WTC11 (cell line): ENCODE results near the gene SETDB1. TPM values are rescaled to one million over a fixed set of nuclear protein-coding genes. Genes with fewer than 3 reads are reported as not detected.
"Not testable (repeated sequence)": the region's sequence is repeated elsewhere in the genome, so short reads cannot be mapped to it uniquely, and the experiment has no call there.

Experiments used
- ATAC-seq: fragments of 200-7000 bp; cut with Tn5 transposase; 2 replicates; pipeline ENCODE4 v1.10.0; 2021; ENCODE audit warnings: mild to moderate bottlenecking, moderate library complexity
- CTCF ChIA-PET: fragments of 300-600 bp; sonication (Branson Sonifier 250); formaldehyde crosslinking; loops from one replicate; lab custom pipeline; 2021; ENCODE audit warnings: antibody characterized with exemption; lab: Charles Lee
- POLR2A ChIA-PET: fragments of 350-600 bp; sonication (Branson Sonifier 250); formaldehyde crosslinking; loops from one replicate; lab custom pipeline; 2021; ENCODE audit warnings: antibody characterized with exemption; lab: Charles Lee
- DNase-seq: peaks from one replicate; pipeline ENCODE4 v3.0.0; 2021; ENCODE audit warnings: low spot score
- H3K27ac Mint-ChIP-seq: 2 replicates; pipeline ENCODE4 v1.8.0; 2021; ENCODE audit warnings: mixed read lengths
- H3K27me3 Mint-ChIP-seq: 2 replicates; pipeline ENCODE4 v1.8.0; 2021; ENCODE audit warnings: low read depth, mild to moderate bottlenecking, moderate library complexity, mixed read lengths
- H3K36me3 Mint-ChIP-seq: 2 replicates; pipeline ENCODE4 v1.8.0; 2021; ENCODE audit warnings: mixed read lengths
- H3K4me1 Mint-ChIP-seq: 2 replicates; pipeline ENCODE4 v1.8.0; 2022; ENCODE audit warnings: mixed read lengths
- H3K4me3 Mint-ChIP-seq: 2 replicates; pipeline ENCODE4 v1.8.0; 2021; ENCODE audit warnings: mild to moderate bottlenecking, moderate library complexity, mixed read lengths
- H3K9me3 Mint-ChIP-seq: 2 replicates; pipeline ENCODE4 v1.8.0; 2021; ENCODE audit warnings: mixed read lengths
- CREM ChIP-seq: sonication (generic); formaldehyde crosslinking; IDR thresholded peaks from 2 replicates; pipeline ENCODE4 v1.8.1; 2022; ENCODE audit warnings: mild to moderate bottlenecking, missing genetic modification reagents, moderate library complexity
- IRF2 ChIP-seq: sonication (generic); formaldehyde crosslinking; IDR thresholded peaks from 2 replicates; pipeline ENCODE4 v1.8.0; 2022; ENCODE audit warnings: low read depth, missing genetic modification reagents, borderline replicate concordance
- JAZF1 ChIP-seq: fragments of 250-450 bp; sonication (Bioruptor Pico); IDR thresholded peaks from 2 replicates; pipeline ENCODE4 v1.9.0; 2021; ENCODE audit warnings: moderate library complexity, mild to moderate bottlenecking, inconsistent platforms
- JUN ChIP-seq: sonication (generic); formaldehyde crosslinking; IDR thresholded peaks from 2 replicates; pipeline ENCODE4 v1.8.0; 2023; ENCODE audit warnings: mild to moderate bottlenecking, missing genetic modification reagents
- NFE2L1 ChIP-seq: sonication (generic); formaldehyde crosslinking; IDR thresholded peaks from 2 replicates; pipeline ENCODE4 v1.8.1; 2023; ENCODE audit warnings: missing genetic modification reagents
- NR3C1 ChIP-seq: sonication (generic); formaldehyde crosslinking; conservative IDR thresholded peaks from 2 replicates; pipeline ENCODE4 v1.8.1; 2023; ENCODE audit warnings: low read depth, mild to moderate bottlenecking, missing genetic modification reagents
- OVOL2 ChIP-seq: fragments of 250-450 bp; sonication (Bioruptor Pico); IDR thresholded peaks from 2 replicates; pipeline ENCODE4 v1.9.0; 2021; ENCODE audit warnings: mild to moderate bottlenecking, borderline replicate concordance
- RORB ChIP-seq: fragments of 250-450 bp; sonication (Bioruptor Pico); IDR thresholded peaks from 2 replicates; pipeline ENCODE4 v1.9.0; 2021; ENCODE audit warnings: mild to moderate bottlenecking
- SOX15 ChIP-seq: fragments of 250-450 bp; sonication (Bioruptor Pico); IDR thresholded peaks from 2 replicates; pipeline ENCODE4 v1.9.0; 2021; ENCODE audit warnings: mild to moderate bottlenecking
- TP53 ChIP-seq: sonication (generic); formaldehyde crosslinking; IDR thresholded peaks from 2 replicates; pipeline ENCODE4 v1.8.1; 2023; ENCODE audit warnings: mild to moderate bottlenecking, missing genetic modification reagents
- ZNF423 ChIP-seq: fragments of 250-450 bp; sonication (Bioruptor Pico); IDR thresholded peaks from 2 replicates; pipeline ENCODE4 v2.1.2; 2022; ENCODE audit warnings: mild to moderate bottlenecking, moderate library complexity
- total RNA-seq: library from RNA; stranded (reverse); gene quantifications from 3 replicates; pipeline ENCODE4 v1.2.3, GENCODE V29; 2021
- TF ChIP-seq, protein P1 (sequence below): fragments of 250-450 bp; sonication (Bioruptor Pico); IDR thresholded peaks from 2 replicates; pipeline ENCODE4 v1.9.0; 2021; ENCODE audit warnings: mild to moderate bottlenecking
- TF ChIP-seq, protein P2 (sequence below): sonication (generic); formaldehyde crosslinking; IDR thresholded peaks from 2 replicates; pipeline ENCODE4 v1.8.1; 2022; ENCODE audit warnings: missing genetic modification reagents, borderline replicate concordance
- TF ChIP-seq, protein P3 (sequence below): sonication (generic); formaldehyde crosslinking; IDR thresholded peaks from 2 replicates; pipeline ENCODE4 v1.8.1; 2023; ENCODE audit warnings: mild to moderate bottlenecking, missing genetic modification reagents, moderate library complexity
- TF ChIP-seq, protein P4 (sequence below): sonication (generic); formaldehyde crosslinking; IDR thresholded peaks from 2 replicates; pipeline ENCODE4 v1.8.1; 2023; ENCODE audit warnings: mild to moderate bottlenecking, missing genetic modification reagents
- TF ChIP-seq, protein P5 (sequence below): sonication (generic); formaldehyde crosslinking; IDR thresholded peaks from 2 replicates; pipeline ENCODE4 v1.8.1; 2023; ENCODE audit warnings: mild to moderate bottlenecking, moderate library complexity, missing genetic modification reagents
- TF ChIP-seq, protein P6 (sequence below): sonication (generic); formaldehyde crosslinking; IDR thresholded peaks from 2 replicates; pipeline ENCODE4 v1.8.0; 2023; ENCODE audit warnings: missing genetic modification reagents
- TF ChIP-seq, protein P7 (sequence below): fragments of 250-450 bp; sonication (Bioruptor Pico); conservative IDR thresholded peaks from 2 replicates; pipeline ENCODE4 v1.9.0; 2021; ENCODE audit warnings: mild to moderate bottlenecking

Gene SETDB1
- total RNA-seq, 1 experiment from 2014 or later, result 53.1 TPM

DNA sequence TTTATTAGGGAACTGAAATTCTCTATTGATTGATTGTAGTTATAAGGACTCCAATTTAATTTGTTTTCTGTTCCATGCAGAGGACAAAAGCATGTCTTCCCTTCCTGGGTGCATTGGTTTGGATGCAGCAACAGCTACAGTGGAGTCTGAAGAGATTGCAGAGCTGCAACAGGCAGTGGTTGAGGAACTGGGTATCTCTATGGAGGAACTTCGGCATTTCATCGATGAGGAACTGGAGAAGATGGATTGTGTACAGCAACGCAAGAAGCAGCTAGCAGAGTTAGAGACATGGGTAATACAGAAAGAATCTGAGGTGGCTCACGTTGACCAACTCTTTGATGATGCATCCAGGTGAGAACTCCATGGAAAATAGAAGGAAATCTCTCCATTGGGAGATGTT lies 1.5 kb downstream of the SETDB1 start:
- CTCF ChIA-PET, result no interaction called here
- DNase-seq (no peak), ATAC-seq (no peak)
- Mint-ChIP-seq H3K4me3 (peak overlapping the region; percentile 92), H3K4me1 (peaks cover 5% of the 10 kb centered on the region), H3K9me3 (peaks cover 11% of the 10 kb centered on the region), H3K27me3 (no peaks in the 10 kb centered on the region), H3K27ac (no peak overlapping the region; the same call in 1 of the 2 replicates), H3K36me3 (peaks cover 51% of the 10 kb centered on the region)
- TF ChIP-seq, protein P1, sequence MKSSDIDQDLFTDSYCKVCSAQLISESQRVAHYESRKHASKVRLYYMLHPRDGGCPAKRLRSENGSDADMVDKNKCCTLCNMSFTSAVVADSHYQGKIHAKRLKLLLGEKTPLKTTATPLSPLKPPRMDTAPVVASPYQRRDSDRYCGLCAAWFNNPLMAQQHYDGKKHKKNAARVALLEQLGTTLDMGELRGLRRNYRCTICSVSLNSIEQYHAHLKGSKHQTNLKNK (CRISPR knock-in tag), result no peak
- TF ChIP-seq, protein P2, sequence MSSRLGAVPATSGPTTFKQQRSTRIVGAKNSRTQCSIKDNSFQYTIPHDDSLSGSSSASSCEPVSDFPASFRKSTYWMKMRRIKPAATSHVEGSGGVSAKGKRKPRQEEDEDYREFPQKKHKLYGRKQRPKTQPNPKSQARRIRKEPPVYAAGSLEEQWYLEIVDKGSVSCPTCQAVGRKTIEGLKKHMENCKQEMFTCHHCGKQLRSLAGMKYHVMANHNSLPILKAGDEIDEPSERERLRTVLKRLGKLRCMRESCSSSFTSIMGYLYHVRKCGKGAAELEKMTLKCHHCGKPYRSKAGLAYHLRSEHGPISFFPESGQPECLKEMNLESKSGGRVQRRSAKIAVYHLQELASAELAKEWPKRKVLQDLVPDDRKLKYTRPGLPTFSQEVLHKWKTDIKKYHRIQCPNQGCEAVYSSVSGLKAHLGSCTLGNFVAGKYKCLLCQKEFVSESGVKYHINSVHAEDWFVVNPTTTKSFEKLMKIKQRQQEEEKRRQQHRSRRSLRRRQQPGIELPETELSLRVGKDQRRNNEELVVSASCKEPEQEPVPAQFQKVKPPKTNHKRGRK, result no peak
- TF ChIP-seq ZNF423 (CRISPR knock-in tag), result no peak
- TF ChIP-seq, protein P3, sequence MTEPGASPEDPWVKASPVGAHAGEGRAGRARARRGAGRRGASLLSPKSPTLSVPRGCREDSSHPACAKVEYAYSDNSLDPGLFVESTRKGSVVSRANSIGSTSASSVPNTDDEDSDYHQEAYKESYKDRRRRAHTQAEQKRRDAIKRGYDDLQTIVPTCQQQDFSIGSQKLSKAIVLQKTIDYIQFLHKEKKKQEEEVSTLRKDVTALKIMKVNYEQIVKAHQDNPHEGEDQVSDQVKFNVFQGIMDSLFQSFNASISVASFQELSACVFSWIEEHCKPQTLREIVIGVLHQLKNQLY (CRISPR knock-in tag), result no peak
- TF ChIP-seq OVOL2 (CRISPR knock-in tag), result no peak
- TF ChIP-seq RORB (CRISPR knock-in tag), result no peak
- no peak for TF ChIP-seq JUN
- no peak for TF ChIP-seq CREM (CRISPR knock-in tag)
- POLR2A ChIA-PET, result no interaction called here

DNA sequence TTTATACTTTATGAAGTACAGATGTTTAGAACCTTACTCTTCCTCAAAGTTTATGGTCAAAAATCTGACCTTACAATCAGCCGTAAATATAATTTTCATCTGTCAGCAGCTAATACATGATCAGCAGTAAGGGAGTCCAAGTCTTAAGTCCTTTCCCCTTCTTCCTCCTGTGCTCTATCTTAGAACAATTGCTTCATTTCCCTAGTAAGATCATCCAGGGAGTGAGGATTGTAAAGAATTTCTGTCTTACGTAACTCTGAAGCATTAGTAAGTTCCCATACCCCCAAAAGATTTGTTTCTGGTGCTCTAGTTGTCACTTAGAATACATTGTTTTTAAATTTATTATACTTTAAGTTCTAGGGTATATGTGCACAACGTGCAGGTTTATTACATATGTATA lies 2.1 kb downstream of the SETDB1 start:
- H3K4me1 Mint-ChIP-seq, result peaks cover 2% of the 10 kb centered on the region
- ATAC-seq (no peak), DNase-seq (no peak)
- CTCF ChIA-PET, result no interaction called here
- H3K9me3 Mint-ChIP-seq, result peaks cover 11% of the 10 kb centered on the region
- peaks cover 55% of the 10 kb centered on the region for H3K36me3 Mint-ChIP-seq
- TF ChIP-seq JUN (no peak), SOX15 (CRISPR knock-in tag) (no peak), NFE2L1 (CRISPR knock-in tag) (no peak), IRF2 (CRISPR knock-in tag) (no peak), JAZF1 (CRISPR knock-in tag) (no peak), TP53 (CRISPR knock-in tag) (no peak), NR3C1 (no peak)
- TF ChIP-seq, protein P4, sequence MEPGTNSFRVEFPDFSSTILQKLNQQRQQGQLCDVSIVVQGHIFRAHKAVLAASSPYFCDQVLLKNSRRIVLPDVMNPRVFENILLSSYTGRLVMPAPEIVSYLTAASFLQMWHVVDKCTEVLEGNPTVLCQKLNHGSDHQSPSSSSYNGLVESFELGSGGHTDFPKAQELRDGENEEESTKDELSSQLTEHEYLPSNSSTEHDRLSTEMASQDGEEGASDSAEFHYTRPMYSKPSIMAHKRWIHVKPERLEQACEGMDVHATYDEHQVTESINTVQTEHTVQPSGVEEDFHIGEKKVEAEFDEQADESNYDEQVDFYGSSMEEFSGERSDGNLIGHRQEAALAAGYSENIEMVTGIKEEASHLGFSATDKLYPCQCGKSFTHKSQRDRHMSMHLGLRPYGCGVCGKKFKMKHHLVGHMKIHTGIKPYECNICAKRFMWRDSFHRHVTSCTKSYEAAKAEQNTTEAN, result no peak
- TF ChIP-seq, protein P5, sequence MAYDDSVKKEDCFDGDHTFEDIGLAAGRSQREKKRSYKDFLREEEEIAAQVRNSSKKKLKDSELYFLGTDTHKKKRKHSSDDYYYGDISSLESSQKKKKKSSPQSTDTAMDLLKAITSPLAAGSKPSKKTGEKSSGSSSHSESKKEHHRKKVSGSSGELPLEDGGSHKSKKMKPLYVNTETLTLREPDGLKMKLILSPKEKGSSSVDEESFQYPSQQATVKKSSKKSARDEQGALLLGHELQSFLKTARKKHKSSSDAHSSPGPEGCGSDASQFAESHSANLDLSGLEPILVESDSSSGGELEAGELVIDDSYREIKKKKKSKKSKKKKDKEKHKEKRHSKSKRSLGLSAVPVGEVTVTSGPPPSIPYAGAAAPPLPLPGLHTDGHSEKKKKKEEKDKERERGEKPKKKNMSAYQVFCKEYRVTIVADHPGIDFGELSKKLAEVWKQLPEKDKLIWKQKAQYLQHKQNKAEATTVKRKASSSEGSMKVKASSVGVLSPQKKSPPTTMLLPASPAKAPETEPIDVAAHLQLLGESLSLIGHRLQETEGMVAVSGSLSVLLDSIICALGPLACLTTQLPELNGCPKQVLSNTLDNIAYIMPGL, result no peak
- TF ChIP-seq, protein P6, sequence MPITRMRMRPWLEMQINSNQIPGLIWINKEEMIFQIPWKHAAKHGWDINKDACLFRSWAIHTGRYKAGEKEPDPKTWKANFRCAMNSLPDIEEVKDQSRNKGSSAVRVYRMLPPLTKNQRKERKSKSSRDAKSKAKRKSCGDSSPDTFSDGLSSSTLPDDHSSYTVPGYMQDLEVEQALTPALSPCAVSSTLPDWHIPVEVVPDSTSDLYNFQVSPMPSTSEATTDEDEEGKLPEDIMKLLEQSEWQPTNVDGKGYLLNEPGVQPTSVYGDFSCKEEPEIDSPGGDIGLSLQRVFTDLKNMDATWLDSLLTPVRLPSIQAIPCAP (CRISPR knock-in tag), result no peak
- TF ChIP-seq, protein P7, sequence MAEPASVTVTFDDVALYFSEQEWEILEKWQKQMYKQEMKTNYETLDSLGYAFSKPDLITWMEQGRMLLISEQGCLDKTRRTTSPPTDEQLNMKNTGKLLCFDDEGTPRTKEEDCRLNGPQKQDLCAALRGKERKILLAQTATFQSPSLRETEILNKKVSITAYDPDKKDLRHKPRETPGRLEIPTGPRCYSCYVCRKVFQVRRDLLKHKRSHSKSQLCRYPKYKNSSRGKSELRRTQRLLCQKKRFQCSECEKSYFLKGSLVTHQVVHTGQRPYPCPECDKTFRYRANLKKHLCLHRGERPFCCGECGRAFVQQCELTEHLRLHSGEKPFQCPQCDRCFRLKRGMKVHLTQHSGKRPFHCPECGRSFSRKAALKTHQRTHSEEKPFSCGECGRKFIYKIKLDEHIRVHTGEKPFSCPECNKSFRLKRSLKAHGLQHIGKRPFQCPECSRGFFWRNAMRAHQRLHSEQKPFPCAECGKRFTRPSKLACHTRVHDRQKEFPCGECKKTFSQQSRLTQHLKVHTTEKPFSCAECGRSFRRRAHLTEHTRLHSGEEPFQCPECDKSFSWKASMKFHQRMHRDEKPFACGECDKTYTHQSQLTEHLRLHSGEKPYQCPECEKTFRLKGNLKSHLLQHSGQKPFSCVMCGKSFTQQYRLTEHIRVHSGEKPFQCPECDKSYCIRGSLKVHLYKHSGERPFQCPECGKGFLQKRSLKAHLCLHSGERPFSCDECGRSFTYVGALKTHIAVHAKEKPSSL (CRISPR knock-in tag), result no peak
- H3K27me3 Mint-ChIP-seq, result no peaks in the 10 kb centered on the region
- POLR2A ChIA-PET, result no interaction called here
- H3K27ac Mint-ChIP-seq, result no peak overlapping the region
- H3K4me3 Mint-ChIP-seq, result no peak overlapping the region

DNA sequence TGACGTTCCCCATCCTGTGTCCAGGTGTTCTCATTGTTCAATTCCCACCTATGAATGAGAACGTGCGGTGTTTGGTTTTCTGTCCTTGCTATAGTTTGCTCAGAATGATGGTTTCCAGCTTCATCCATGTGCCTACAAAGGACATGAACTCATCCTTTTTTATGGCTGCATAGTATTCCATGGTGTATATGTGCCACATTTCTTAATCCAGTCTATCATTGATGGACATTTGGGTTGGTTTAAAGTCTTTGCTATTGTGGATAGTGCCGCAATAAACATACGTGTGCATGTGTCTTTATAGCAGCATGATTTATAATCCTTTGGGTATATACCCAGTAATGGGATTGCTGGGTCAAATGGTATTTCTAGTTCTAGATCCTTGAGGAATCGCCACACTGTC lies 2.6 kb downstream of the SETDB1 start:
- POLR2A ChIA-PET, H3K27me3 Mint-ChIP-seq, CTCF ChIA-PET, H3K4me3 Mint-ChIP-seq, DNase-seq, H3K4me1 Mint-ChIP-seq, H3K27ac Mint-ChIP-seq, ATAC-seq: not testable (repeated sequence)
- Mint-ChIP-seq H3K9me3 (peaks cover 11% of the 10 kb centered on the region), H3K36me3 (peaks cover 55% of the 10 kb centered on the region)
